Jurkat, Clone E6-1 (cell line): ENCODE results near the gene C6orf132.

ENCODE experiments used
- DNase-seq: peaks from one replicate; pipeline ENCODE4 v3.0.0-alpha.2; 2011; ENCODE audit warnings: low read depth, low spot score
- H3K4me3 ChIP-seq: 2 replicates; pipeline ENCODE4 v1.5.1; 2011; ENCODE audit warnings: mild to moderate bottlenecking, low read length, control low read depth, moderate library complexity

The C6orf132 gene

DNA sequence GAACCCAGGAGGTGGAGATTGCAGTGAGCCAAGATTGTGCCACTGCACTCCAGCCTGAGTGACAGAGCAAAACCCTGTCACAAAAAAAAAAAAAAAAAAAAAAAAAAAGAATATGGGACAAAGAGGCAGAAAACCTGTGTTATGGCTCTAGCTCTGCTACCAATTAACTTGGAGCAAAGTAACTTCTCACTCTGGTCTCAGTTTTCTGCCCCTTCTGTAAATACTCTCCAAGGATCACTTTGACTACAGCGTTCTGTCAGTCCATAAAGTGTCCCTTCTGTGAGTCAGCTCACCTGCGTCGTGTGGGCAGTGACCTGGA, 24.6 kb downstream of the C6orf132 start:
- no peak overlapping the region for H3K4me3 ChIP-seq
- no peak for DNase-seq

DNA sequence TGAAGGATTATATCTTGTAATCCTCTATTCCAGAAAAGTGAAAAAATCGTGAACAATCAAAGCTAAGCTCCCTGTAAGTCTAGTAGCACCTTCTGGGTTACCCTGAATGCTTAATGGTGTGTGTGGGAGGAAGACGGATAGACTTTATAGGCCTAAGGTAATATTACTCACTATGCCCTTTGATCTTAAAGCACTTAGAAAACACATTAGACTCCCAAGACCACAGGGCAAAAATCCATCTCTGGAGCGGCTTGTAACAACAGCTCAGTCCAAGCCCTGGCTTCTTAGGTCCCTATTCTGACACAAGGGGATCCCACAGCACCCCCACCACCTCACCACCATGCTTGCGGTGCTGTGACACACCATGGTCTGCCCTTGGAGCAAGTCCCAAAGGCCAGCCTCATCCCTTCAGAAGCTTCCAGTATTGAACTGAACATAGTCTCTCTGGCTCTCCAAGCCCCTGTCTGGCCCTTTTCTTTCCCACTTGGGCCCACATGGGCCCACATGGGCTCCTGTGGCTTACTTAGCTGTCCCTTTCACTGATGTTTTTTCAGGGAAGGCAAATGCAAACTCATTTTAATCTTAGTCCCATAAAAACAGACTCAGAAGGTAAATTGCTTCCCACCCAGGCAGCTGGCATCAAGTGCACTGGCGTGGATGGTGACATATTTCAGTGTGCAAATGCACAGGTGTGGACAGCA, 28.3 kb downstream of the C6orf132 start:
- no peak for DNase-seq
- H3K4me3 ChIP-seq = no peak overlapping the region

DNA sequence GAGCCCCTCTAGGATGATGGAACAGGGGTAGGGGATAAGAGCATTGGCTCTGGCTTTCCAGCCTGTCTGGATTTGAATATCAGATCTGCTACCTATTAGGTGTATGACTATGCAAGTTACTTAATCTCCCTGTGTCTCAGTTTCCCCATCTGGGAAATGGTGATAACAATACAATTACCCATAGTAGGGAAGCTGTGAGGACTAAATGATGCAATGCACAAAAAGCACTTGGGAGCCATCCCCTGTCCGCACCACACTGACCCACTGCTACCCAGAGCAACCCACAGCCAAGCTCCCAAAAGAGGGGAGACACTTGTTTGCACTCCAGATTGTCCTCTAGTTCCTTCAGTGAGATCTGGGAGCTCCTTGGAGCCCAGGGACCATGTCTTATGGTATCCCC, 30.1 kb downstream of the C6orf132 start:
- H3K4me3 ChIP-seq = no peak overlapping the region
- no peak for DNase-seq

DNA sequence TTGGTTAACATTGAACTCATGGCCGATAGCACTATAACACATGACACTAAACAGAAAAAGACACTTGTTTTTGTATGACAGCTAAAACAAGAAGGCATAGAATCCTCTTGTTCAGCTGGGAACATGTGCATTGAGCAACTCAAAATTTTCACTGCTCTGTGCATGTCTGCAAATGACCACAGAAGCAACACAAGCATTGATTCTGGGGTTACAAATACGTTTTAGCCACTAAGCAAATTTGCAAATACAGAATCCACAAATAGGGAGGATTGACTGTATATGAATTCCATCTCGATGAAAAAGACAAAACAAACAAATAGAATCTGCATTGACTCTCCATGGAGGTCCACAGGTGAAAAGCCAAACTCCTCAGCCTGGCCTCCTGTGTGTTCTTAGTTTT, 31.7 kb downstream of the C6orf132 start:
- no peak overlapping the region for H3K4me3 ChIP-seq
- DNase-seq = no peak

DNA sequence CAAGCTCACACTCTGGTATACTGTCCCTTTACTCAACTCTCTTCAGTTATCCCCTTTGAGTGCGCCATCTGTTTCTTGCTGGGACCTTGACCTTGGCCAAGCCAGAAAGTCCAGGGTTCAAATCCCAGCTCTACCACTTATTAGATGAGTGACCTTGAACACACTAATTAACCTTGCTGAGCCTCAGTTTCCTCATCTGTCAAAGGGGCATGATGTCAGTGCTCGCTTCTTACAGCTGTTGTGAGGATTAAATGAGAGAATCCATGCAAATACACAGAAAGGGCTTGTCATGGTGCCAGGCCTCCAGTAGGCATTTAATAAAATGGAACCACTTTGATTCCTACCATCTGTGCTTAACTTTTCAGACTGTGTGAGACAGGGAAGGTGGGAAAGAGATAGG, 34.3 kb downstream of the C6orf132 start:
- H3K4me3 ChIP-seq = no peak overlapping the region
- DNase-seq = no peak

GRCh38 chr6:42106112-42107023, 36.1 kb downstream of the C6orf132 start:
- no peak for DNase-seq
- H3K4me3 ChIP-seq = no peak overlapping the region

DNA sequence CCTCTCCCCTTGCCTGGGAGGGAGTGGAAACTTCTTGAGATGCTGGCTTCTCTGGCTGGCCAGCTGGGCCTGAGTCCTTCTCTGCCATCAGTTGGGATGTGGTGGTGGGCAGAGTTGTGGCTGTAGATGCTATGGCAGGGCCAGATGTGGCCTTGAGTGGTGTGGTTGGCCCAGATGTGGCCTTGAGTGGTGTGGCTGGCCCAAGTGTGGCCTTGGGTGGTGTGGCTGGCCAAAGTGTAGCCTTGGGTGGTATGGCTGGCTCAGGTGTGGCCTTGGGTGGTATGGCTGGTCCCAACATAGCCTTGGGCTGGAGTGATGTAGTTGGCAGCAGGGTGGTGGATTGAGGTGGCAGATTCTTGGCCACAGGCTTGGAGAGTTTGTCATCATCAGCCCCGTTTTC, 36.7 kb downstream of the C6orf132 start:
- DNase-seq = no peak
- H3K4me3 ChIP-seq = no peak overlapping the region

GRCh38 chr6:42105156-42105648, 37.2 kb downstream of the C6orf132 start:
- H3K4me3 ChIP-seq = no peak overlapping the region

DNA sequence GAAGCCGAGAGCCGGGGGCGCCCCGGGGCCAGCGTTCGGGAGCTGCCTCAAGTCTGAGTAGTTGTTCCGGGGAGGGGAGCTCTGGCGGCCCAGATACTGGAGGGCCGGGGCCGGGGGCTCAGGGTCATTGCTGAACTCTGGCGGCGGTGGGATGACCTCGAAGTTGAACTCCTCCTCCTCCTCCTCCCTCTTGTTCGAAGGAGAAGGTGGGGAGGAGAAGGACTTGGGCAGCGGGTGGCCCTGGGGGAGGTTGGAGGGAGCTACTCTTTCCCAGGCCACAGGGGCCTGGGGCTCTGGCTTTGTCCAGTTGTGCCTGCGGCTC, 37.7 kb downstream of the C6orf132 start:
- H3K4me3 ChIP-seq = peak overlapping the region; percentile 47
- DNase-seq = no peak

More at GRCh38 chr6:42105156-42105648, 37.2 kb downstream of the C6orf132 start:
- no peak for DNase-seq

DNA sequence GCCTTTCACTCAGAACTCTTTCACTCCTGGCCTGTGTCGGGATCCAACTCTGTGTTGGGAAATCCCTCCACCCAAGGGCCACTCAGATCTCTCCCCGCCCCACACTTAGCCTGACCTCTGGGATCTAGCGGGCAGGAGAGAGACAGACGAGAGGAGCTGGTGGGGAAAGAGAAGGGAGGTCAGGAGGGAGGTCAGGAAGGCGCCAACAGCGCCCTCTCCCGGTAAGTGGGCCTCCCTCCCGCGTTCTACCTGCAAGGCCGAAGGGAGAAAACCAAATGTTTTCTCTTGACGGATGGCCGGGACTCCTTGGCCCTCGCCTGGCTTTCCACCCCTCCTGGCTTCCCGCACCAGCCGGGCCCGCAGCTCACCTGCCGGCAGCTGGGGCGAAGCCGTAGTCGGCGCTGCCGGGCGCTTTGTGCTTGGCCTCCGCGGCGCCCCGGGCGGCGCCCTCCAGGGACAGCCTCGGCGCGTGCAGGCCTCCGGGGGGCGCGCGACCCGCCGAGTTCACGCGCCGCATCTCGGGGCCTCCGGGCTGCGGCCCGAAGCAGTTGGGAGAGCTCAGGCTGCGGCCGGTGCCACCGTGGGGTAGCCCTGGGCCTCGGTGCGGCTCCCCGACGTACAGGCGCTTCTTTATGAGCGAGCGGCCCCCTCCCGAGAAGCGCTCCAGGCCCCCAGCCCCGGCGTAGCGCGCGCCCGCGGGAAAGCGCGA, 38.2 kb downstream of the C6orf132 start:
- peak; percentile 67 for DNase-seq
- peak overlapping the region; percentile 47 for H3K4me3 ChIP-seq

GRCh38 chr6:42103753-42104094, 38.7 kb downstream of the C6orf132 start:
- no peak for DNase-seq
- H3K4me3 ChIP-seq = peak overlapping the region; percentile 47

DNA sequence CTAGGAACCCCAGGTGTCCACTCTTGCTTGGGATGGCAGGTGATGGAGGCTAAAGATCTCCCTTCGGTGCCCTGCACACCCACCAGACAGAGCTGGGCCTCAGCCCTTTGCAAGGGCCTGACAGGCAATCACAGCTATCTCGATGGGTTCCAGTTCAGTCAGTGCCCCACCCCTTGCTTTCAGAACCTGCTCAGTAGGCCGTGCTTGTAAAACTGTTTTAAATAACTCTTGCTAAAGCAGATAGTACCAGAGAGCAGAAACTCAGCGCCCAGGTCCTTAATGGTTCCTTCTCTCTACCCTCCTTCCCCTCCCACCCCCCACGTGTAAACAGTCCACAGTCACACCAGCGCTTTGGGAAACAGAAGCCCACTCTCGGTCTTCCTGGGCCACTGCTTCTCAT, 39.2 kb downstream of the C6orf132 start:
- no peak for DNase-seq
- no peak overlapping the region for H3K4me3 ChIP-seq

DNA sequence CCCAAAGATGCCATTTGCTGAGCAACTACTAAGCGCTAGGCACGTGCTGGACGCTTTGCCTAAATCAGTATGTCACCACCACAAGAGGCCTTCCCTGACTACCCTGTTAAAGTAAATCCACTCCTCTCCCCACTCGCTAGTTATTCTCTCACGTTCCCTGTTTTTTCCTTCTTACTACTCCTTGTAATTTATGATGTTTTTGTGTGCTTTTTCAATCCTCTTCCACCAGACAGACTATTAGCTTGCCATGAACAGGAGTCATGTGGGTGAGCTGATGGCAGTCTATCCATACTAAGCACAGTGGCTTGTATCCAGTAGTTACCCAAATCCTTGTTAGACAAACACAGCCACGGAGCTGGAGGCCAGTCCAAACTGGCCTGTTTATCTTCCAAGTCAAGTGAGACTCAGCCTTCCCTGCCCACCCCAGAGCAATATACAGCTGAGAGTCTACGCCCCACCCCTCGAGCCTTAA, 41.2 kb downstream of the C6orf132 start:
- DNase-seq = no peak
- no peak overlapping the region for H3K4me3 ChIP-seq

DNA sequence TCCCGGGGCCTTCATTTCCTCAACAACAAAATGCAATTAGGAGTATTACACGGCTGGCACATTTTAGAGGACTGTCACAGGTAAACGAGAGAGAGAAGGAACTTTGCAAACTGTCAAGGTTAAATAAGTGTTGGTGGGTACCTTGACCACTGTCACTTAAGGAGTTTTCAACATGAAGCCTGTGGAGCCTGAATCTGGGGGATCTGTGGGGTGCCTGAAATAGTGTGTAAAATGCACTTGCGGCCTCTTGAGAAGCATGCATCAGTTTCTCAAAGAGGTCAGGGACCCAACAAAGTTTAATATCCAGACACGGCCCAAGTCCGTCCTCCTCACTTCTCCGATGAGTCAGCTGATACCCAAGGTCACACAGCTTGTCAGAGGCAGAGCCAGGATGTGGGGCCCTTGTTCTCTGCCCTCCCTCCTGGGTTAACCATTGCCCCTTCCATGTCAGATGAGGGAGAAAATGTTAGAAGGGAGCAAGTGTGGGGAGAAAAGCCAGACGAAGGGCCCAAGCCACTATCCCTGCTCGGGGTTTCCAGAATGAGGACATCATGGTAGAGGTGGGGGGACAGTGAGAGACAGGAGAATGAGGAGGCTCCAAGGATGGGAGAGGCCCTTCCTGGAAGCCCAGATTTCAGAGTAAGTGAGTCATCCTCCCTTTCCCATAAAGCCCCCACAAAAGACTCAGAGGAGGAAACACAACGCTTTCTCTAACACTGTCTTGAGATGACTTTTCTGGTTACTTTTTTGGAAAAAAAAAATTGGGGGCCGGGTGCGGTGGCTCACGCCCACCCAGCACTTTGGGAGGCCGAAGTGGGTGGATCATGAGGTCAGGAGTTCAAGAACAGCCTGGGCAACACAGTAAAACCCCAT, 42.2 kb downstream of the C6orf132 start:
- DNase-seq = no peak
- no peak overlapping the region for H3K4me3 ChIP-seq

DNA sequence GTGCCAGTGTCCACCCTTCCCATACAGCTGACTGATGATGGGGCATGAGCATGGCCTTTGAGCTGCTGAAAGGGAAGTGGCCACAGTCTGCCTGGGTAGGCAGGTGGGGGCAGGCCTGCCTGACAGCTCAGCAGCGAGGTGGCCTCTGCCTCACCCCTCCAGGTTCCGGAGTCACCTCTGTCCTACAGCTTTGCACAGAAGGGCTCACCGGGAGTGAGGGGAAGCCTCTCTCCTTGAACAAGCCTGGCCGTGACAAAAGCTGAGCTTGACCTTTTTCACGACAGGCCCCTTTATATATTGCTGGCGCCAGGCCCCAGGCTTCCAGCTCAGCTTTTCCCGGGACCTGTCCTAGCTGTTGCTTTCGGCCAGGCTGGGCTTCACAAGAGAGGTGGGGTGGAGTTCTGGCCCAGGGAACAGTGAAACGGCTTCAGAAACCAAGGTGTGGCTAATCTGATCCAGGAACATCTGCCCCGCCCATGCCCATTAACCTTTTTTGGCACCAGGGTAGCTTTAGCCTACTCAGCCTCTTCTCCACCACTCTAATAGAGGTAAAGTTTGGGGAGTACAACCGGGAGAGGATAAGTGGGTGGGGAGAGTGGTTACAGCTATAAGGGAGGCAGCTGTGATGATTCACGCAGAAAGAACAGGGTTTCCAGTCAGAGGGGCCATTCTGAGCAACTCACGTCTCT, 42.9 kb downstream of the C6orf132 start:
- DNase-seq = no peak
- H3K4me3 ChIP-seq = no peak overlapping the region

DNA sequence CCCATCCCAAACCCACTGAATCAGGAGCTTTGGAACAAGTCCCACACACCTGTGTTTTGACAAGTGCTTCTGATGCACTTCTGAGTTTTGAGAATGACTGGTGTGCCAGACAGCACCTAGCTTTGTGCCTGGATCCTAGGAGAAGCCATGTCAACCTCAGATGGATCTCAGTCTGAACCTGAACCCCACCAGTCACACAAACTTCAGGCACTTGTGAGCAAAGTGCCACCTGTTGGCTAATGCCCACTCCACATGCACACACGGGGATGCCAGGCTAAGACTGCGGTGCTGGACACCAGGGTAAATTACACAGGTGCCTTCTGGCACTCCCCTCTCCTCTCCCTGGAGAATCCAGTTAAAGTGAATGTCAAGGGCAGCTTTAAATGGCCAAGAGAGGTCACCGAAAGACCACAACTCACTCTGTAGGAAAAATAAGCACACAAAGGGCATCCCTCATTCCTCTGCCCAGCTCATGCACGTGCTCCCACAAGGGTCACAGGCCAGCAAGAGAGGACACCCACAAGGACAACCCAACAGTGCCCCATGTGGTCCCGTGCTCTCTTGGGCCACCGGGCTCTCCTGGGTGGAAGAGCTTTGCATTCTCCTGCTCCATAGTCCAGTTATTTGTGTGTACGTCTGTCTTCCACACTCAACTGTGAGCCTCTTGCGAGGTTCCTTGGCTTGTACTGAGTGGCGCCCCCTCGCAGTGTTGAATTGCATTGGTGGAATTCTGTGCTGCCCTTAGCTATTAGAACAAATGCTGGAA, 46.5 kb downstream of the C6orf132 start:
- no peak for DNase-seq
- H3K4me3 ChIP-seq = no peak overlapping the region

DNA sequence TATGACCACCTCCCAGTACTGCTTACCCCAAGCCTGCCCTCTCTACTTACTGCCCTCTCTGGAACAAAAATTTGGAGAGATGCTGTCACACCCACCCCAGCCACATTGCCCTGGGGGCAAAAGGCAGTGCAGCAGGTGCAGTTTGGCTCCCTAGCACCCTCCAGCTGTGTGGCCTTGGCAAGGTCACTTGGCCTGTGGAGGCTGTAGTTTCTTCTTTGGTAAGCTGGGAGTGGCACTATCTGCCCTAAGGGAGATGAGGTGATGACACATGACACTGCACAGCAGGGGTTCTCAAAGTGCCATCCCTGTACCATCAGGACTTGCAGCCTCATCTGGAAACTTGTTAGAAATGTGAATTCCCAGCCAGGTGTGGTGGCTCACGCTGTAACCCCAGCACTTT, 47.3 kb downstream of the C6orf132 start:
- DNase-seq = no peak
- H3K4me3 ChIP-seq = no peak overlapping the region
